GM21526 (cell line): ENCODE results near the gene ITGAV.

ENCODE experiments used
- ATAC-seq: cut with Tn5 transposase; IDR thresholded peaks from one replicate; pipeline ENCODE4 v1.9.1; 2021; ENCODE audit warnings: moderate library complexity; ENCODE audit not compliant: unreplicated experiment, low FRiP score

Gene ITGAV

GRCh38 chr2:186709529-186710450 lies 119.9 kb downstream of the ITGAV start:
- no peak for ATAC-seq

GRCh38 chr2:186713691-186714090 lies 123.8 kb downstream of the ITGAV start:
- ATAC-seq, result no peak

- ATAC-seq, result no peak
Measured at GRCh38 chr2:186714611-186715010, 124.8 kb downstream of the ITGAV start.

GRCh38 chr2:186716004-186716403 lies 126.1 kb downstream of the ITGAV start:
- no peak for ATAC-seq

- ATAC-seq, result no peak
Measured at GRCh38 chr2:186716899-186717298, 127.0 kb downstream of the ITGAV start.

GRCh38 chr2:186717320-186718007 lies 127.6 kb downstream of the ITGAV start:
- ATAC-seq, result no peak

- no peak for ATAC-seq
Measured at GRCh38 chr2:186718122-186718521, 128.3 kb downstream of the ITGAV start.

- ATAC-seq, result no peak
Measured at GRCh38 chr2:186718903-186719302, 129.0 kb downstream of the ITGAV start.

- no peak for ATAC-seq
Measured at GRCh38 chr2:186721956-186722355, 132.1 kb downstream of the ITGAV start.

- ATAC-seq, result no peak
Measured at GRCh38 chr2:186724736-186725135, 134.9 kb downstream of the ITGAV start.

GRCh38 chr2:186725783-186726182 lies 135.9 kb downstream of the ITGAV start:
- no peak for ATAC-seq

GRCh38 chr2:186726938-186727337 lies 137.1 kb downstream of the ITGAV start:
- ATAC-seq, result no peak

GRCh38 chr2:186728631-186729030 lies 138.8 kb downstream of the ITGAV start:
- no peak for ATAC-seq
